OCI-LY1 (cell line): ENCODE results near the gene RPS19BP1.

Source experiments
- CTCF ChIP-seq: fragments of 200-600 bp; sonication (generic), shearing (Covaris generic); IDR thresholded peaks from 2 replicates; pipeline ENCODE4 v1.5.1; 2017; ENCODE audit warnings: mild to moderate bottlenecking, antibody characterized with exemption, low read length, moderate library complexity, mixed read lengths
- EZH2 ChIP-seq: fragments of 200-600 bp; sonication (generic), shearing (Covaris generic); IDR thresholded peaks from 2 replicates; pipeline ENCODE4 v1.8.0; 2017; ENCODE audit warnings: borderline replicate concordance, mixed run types, mild to moderate bottlenecking, antibody characterized with exemption, low read length, moderate library complexity, mixed read lengths

GRCh38 chr22:39518144-39518786, 14.3 kb downstream of the RPS19BP1 start:
- TF ChIP-seq EZH2 = no peak
- no peak for TF ChIP-seq CTCF
